Measurements from ENCODE around the gene SLC7A7. TPM values are rescaled to one million over a fixed set of nuclear protein-coding genes. Genes with fewer than 3 reads are reported as not detected.
A peak's percentile ranks its signal among the peaks of the same experiment; 100 is the strongest.

Gene SLC7A7
- total and polyA plus RNA-seq, 2 experiments from 2014 or later: 3.6 to 4.1 TPM

GRCh38 chr14:22839159-22839779, 24.0 kb upstream of the SLC7A7 start:
- Mint-ChIP-seq H3K4me1 (peaks cover 39% of the 10 kb centered on the region), H3K27me3 (ENCODE audit: insufficient read depth, low read depth, poor library complexity) (peaks cover 16% of the 10 kb centered on the region), H3K4me3 (peak overlapping the region; percentile 94), H3K27ac (peak overlapping the region; percentile 85), H3K36me3 (ENCODE audit: low read depth) (peaks cover 43% of the 10 kb centered on the region), H3K9me3 (no peaks in the 10 kb centered on the region)
- no peak overlapping the region for H2AFZ ChIP-seq
- no peak overlapping the region for H3K27ac ChIP-seq (ENCODE audit: low read depth)
- ATAC-seq: no peak; the same call in 2 of the 3 replicates
- peak overlapping the region; percentile 97 for H3K4me2 ChIP-seq
- no peaks in the 10 kb centered on the region for H3K27me3 ChIP-seq (ENCODE audit: insufficient read depth)
- no peaks in the 10 kb centered on the region for H4K20me1 ChIP-seq (replicated peaks; ENCODE audit: insufficient read depth)
- H3K4me3 ChIP-seq: peak overlapping the region; percentile 95; the same call in 1 of the 2 replicates
- no peak for TF ChIP-seq POLR2AphosphoS5 (IDR thresholded peaks at IDR 0.05; ENCODE audit: low read depth)
- TF ChIP-seq ZNF114 (CRISPR knock-in tag; IDR thresholded peaks at IDR 0.05): no peak
- TF ChIP-seq NANOG (IDR thresholded peaks at IDR 0.05; ENCODE audit: borderline replicate concordance): no peak
- TF ChIP-seq STAT1 (IDR thresholded peaks at IDR 0.05; ENCODE audit: unreplicated experiment): no peak
- no peak for TF ChIP-seq ZNF462 (CRISPR knock-in tag; IDR thresholded peaks at IDR 0.05)
- TF ChIP-seq CTCF (conservative IDR thresholded peaks at IDR 0.05; ENCODE audit: low read depth in 2 of 2): no peak
- no peak for TF ChIP-seq ETS1 (IDR thresholded peaks at IDR 0.05)
- no peak for TF ChIP-seq JUNB (IDR thresholded peaks at IDR 0.05; ENCODE audit: unreplicated experiment)
- TF ChIP-seq ZNF331 (CRISPR knock-in tag; IDR thresholded peaks at IDR 0.05; ENCODE audit: low read depth): no peak
- no peak for TF ChIP-seq REST (IDR thresholded peaks at IDR 0.05; ENCODE audit: unreplicated experiment)
- TF ChIP-seq EZH2 (IDR thresholded peaks at IDR 0.05; ENCODE audit: low read depth, unreplicated experiment): no peak
- no peak for TF ChIP-seq CREB1 (CRISPR knock-in tag; IDR thresholded peaks at IDR 0.05; ENCODE audit: low read depth)
- no peak for TF ChIP-seq EZH2phosphoT487 (IDR thresholded peaks at IDR 0.05; ENCODE audit: unreplicated experiment)
- no peaks in the 10 kb centered on the region for H3K9me2 ChIP-seq (ENCODE audit: insufficient read depth)
- H3F3A ChIP-seq (replicated peaks; ENCODE audit: low read depth): peaks cover 18% of the 10 kb centered on the region
- DNase-seq (ENCODE audit: low spot score): no peak
- peaks cover 8% of the 10 kb centered on the region for H3K36me3 ChIP-seq (ENCODE audit: insufficient read depth)
- peaks cover 26% of the 10 kb centered on the region for H3K79me2 ChIP-seq (replicated peaks; ENCODE audit: insufficient read depth)
- H3K4me1 ChIP-seq (ENCODE audit: insufficient read depth): peaks cover 23% of the 10 kb centered on the region
